GM20431 (cell line): ENCODE measurements around the gene MCRIP1.

Experiments used
- in situ Hi-C: fragments of 300-500 bp; cut with MseI, MboI; formaldehyde crosslinking; loops from one replicate; pipeline ENCODE4 v1.15.0; 2020; ENCODE audit warnings: low sequenced_read_pairs; ENCODE audit not compliant: unreplicated experiment

Gene MCRIP1

DNA sequence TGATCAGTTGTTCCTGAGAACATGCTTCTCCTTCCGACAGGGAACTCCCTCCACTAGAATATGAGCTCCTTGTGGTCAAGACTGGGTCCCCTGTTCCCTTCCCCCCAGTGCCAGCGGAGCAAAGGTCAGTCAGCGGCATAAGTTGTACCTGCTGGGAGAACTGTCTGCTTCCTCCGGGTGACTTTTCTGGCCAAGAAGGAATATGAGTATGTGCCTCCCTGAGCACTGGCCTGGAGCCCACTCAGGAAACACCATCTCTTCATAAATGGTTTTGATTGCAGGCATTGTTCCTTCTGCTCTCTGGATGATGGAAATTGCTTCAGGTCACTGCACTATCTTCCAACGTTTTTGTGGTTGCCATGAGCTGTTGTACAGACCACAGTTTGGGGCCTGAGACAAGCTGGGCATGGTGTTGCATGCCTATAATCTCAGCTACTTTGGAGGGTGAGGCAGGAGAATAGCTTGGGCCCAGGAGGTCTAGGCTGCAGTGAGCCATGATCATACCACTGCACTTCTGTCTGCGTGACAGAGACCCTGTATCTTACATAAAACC lies 30.1 kb upstream of the MCRIP1 start:
- in situ Hi-C loops = no loop called here

DNA sequence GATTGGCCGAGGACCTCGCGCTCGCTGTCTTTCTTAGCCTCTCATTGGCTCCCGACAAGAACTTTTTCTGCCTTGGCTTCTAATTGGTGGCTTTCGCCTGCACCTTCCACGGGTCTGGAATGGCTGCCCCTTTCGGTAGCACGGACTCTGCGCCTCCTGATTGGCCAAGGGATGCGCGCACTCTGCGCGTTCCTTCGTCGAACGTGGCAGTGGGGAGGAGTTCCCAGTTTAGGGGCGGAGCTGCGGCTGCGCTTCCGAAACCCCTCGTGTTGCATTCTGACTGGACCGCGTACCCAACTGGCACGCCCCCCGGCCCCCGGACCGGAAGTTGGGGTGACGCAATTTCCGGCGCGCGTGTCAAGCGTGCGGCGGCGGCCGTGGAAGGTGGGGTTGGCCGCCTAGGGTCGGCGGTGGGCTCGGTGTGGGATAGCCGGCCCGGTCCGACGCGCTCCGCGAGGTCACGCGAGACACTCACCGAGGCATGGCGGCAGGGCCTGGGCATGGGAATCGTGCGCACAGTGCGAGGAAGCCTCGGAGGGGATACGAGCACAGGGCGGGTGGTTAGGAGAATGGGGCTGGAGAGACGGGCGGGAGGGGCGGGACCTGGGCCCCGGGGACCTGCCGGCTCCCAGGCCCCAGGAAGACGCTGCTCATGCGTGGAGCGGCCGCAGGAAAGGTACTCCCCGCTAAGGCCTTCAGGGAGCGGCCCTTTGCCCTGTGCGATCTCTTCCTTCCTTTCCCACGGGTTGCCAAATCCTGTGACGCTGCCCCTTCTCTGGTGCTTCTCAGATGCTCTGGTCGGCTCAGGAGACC lies 27.9 kb upstream of the MCRIP1 start:
- in situ Hi-C loops = no loop called here

GRCh38 chr17:81859906-81860755 lies 27.0 kb upstream of the MCRIP1 start, which contains the start of gene P4HB:
P4HB (minus strand) TSS chr17:81860535; CDS start chr17:81860471, 64 bp downstream.
- in situ Hi-C loops = no loop called here

GRCh38 chr17:81858967-81859905 lies 26.1 kb upstream of the MCRIP1 start:
- in situ Hi-C loops = no loop called here

DNA sequence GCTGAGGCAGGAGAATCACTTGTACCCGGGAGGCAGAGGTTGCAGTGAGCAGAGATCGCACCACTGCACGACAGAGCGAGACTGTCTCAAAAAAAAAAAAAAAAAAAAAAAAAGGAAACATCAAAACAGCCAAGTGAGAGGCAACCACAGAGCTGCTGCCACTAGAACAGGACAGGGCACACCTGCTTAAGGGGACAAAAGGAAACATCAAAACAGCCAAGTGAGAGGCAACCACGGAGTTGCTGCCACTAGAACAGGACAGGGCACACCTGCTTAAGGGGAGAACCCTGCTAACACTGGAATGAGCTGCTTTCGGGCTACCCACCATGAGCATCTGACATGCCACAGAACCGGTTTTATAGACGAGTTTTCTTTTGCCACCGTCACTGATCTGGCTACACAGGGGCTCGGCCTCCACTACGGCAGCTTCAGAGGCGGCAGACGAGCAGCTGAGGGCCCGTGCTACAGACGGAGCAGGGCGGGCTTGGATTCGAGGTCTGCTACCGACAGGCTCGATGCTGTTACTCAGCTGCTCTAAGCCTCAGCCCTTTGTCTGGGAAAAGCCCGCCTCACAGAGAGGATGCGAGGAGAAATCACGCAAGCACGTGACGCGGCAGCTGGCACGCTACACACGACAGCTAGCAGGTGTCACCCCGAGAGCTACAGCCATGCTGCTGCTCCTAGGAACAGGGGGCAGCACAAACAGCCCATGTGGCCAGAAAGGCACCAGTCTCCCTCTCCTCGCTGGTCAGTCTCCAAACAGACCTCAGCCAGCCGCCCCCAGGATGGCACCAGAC lies 25.3 kb upstream of the MCRIP1 start:
- in situ Hi-C loops = no loop called here

DNA sequence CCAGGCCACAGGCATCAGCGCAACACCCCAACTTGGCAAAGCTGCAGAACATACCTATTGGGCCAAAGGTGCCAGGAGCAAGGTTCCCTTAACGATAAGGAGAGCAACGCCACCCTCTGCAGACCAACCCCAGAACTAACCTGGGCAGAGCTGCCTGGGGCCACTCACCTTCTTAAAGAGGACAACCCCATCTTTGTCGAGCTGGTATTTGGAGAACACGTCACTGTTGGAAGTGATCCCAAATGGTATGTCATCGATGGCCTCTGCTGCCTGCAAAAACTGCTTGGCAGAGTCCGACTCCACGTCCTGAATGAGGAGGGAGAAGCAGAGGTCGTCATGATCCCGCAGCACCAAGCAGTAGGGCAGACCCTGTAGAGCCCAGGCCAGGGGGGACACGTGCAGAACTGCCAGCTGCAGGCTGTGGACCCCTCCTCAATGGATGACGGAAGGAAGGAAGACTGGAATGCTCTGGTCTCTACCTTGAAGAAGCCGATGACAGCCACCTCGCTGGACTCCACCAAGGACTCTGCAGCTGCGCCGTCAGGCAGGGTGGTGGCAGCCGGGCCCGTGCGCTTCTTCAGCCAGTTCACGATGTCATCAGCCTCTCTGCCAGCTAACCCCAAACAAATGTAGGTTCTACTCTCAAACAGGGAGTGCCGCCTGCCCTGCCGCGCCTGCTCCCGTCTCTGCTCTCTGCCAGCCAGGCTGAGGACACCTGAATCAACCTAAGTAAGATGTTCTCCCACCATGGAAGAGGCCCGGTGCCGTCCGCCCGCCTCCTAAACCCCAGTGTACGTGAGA lies 22.1 kb upstream of the MCRIP1 start:
- in situ Hi-C loops = no loop called here

- in situ Hi-C loops = no loop called here
Observed at GRCh38 chr17:81852237-81852636, 19.1 kb upstream of the MCRIP1 start.

GRCh38 chr17:81851423-81851822 lies 18.3 kb upstream of the MCRIP1 start:
- in situ Hi-C loops = no loop called here

- in situ Hi-C loops = no loop called here
Observed at GRCh38 chr17:81849457-81849856, 16.4 kb upstream of the MCRIP1 start.

GRCh38 chr17:81846743-81847689 lies 13.9 kb upstream of the MCRIP1 start:
- in situ Hi-C loops = no loop called here

GRCh38 chr17:81845881-81846742 lies 13.0 kb upstream of the MCRIP1 start:
- in situ Hi-C loops = no loop called here

DNA sequence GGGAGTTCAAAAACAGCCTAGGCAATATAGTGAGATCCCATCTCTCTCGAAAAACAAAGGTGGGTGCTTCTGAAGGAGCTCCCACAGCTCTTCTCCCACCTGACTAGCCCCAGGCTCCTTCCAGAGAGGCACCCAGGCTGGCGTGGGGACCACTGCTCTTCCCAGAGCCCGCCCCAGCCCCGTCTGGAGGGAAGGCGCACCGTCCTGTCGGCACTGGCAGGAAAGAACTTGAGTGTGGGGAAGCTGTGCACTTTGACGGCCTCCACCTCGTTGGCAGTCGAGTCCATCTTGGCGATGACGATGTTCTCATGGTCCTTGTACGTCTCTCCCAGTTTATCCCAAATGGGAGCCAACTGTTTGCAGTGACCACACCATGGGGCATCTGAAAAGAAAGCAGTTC lies 12.3 kb upstream of the MCRIP1 start:
- in situ Hi-C loops = no loop called here

- in situ Hi-C loops = no loop called here
Observed at GRCh38 chr17:81844887-81845286, 11.8 kb upstream of the MCRIP1 start.

DNA sequence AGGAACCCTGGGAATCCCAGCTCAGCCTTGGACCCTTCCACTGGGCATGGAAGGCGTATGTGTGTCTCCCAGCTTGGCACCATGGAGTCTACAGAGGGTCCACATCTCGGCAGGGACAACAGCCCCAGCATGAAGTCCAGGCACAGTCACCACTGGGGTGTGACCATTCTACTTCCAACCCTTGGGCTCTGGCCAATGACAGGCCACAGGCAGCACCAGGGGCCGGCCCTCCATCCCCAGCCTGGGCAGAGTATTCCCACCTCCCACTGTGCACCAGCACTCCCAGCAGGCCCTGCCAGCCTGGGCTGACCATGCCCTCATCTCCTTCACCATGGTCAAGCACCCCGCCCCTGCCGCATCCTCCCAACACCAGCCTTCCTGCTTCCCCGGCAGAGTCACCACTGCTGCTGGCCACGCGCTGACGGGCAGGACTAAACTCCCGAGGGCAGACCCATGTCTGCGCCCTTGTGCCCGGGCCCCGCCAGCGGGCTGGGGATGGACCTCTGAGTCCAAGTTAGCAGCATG lies 11.3 kb upstream of the MCRIP1 start:
- in situ Hi-C loops = no loop called here

GRCh38 chr17:81843713-81844326 lies 10.7 kb upstream of the MCRIP1 start:
- in situ Hi-C loops = no loop called here
